Fibroblast of lung (primary cell): ENCODE measurements around the gene NEDD4. TPM values are rescaled to one million over a fixed set of nuclear protein-coding genes. Genes with fewer than 3 reads are reported as not detected.
A peak's percentile ranks its signal among the peaks of the same experiment; 100 is the strongest.

Source experiments
- DNase-seq, 2 donors: peaks; one replicate each; pipeline versions ENCODE4 v3.0.0 to v3.0.0-alpha.2; 2010; ENCODE audit warnings: low read depth in 2 of 2
- H2AFZ ChIP-seq: 2 replicates; pipeline ENCODE4 v1.5.1; 2012; ENCODE audit warnings: low read length, control low read depth, inconsistent platforms
- H3K27ac ChIP-seq: 2 replicates; pipeline ENCODE4 v1.5.1; 2011; ENCODE audit warnings: low read length, control low read depth; ENCODE audit not compliant: insufficient read depth
- H3K27me3 ChIP-seq: 2 replicates; pipeline ENCODE4 v1.5.1; 2011; ENCODE audit warnings: mild to moderate bottlenecking, low read length; ENCODE audit not compliant: control insufficient read depth, insufficient read depth
- H3K36me3 ChIP-seq: 2 replicates; pipeline ENCODE4 v1.5.1; 2011; ENCODE audit warnings: low read length; ENCODE audit not compliant: control insufficient read depth, insufficient read depth
- H3K4me1 ChIP-seq: 2 replicates; pipeline ENCODE4 v1.5.1; 2011; ENCODE audit warnings: low read length; ENCODE audit not compliant: control insufficient read depth, insufficient read depth; ENCODE audit errors: extremely low read depth
- H3K4me2 ChIP-seq: 2 replicates; pipeline ENCODE4 v1.5.1; 2011; ENCODE audit warnings: low read length, control low read depth; ENCODE audit not compliant: insufficient read depth; ENCODE audit errors: extremely low read depth
- H3K4me3 ChIP-seq, 4 experiments: fragments of 200-600 bp in 1 of 4; sonication (generic) in 1 of 4; replicated peaks in 1 of 4; 2 replicates each; pipeline ENCODE4 v1.5.1; 2011 to 2016; ENCODE audit warnings: low read length in 4 of 4, low read depth in 3 of 4, mild to moderate bottlenecking in 3 of 4, control low read depth in 2 of 4, inconsistent platforms in 1 of 4, mixed read lengths in 1 of 4; ENCODE audit not compliant: insufficient read depth in 1 of 4; ENCODE audit errors: control extremely low read depth in 1 of 4
- H3K79me2 ChIP-seq: 2 replicates; pipeline ENCODE4 v1.5.1; 2012; ENCODE audit warnings: mild to moderate bottlenecking, low read length, inconsistent platforms; ENCODE audit not compliant: control insufficient read depth, insufficient read depth
- H3K9ac ChIP-seq: 2 replicates; pipeline ENCODE4 v1.5.1; 2011; ENCODE audit warnings: mild to moderate bottlenecking, low read length, control low read depth; ENCODE audit not compliant: insufficient read depth
- H3K9me3 ChIP-seq: 2 replicates; pipeline ENCODE4 v1.5.1; 2012; ENCODE audit warnings: low read depth, low read length; ENCODE audit not compliant: control insufficient read depth, insufficient read depth
- H4K20me1 ChIP-seq: 2 replicates; pipeline ENCODE4 v1.5.1; 2011; ENCODE audit warnings: low read length; ENCODE audit not compliant: control insufficient read depth, insufficient read depth; ENCODE audit errors: extremely low read depth
- EZH2 ChIP-seq: IDR thresholded peaks from 2 replicates; pipeline ENCODE4 v1.5.1; 2012; ENCODE audit warnings: low read length, control low read depth, mild to moderate bottlenecking; ENCODE audit errors: missing control alignments
- polyA plus RNA-seq, 2 donors: library from polyadenylated mRNA; depleted of rRNA in 1 of 2; stranded (reverse) in 1 of 2; unstranded in 1 of 2; fragments of >200 nt; gene quantifications; 2 replicates each; pipeline ENCODE4 v1.2.1, GENCODE V29; 2011 to 2012; ENCODE audit warnings: missing spikeins in 1 of 2
- total RNA-seq: library from RNA; depleted of rRNA; stranded (reverse); fragments of >200 nt; gene quantifications from 2 replicates; pipeline ENCODE4 v1.2.1, GENCODE V29; 2014
- TF ChIP-seq, protein P1 (sequence below), 2 donors: IDR thresholded peaks in 1 of 2; conservative IDR thresholded peaks in 1 of 2; 1 replicate in 1 of 2; 2 replicates in 1 of 2; pipeline ENCODE4 v1.5.1; 2011 to 2012; ENCODE audit warnings: low read length in 2 of 2, control low read depth in 1 of 2, inconsistent platforms in 1 of 2, low read depth in 1 of 2, mild to moderate bottlenecking in 1 of 2

NEDD4 gene
- total and polyA plus RNA-seq, 2 donors (not counting 1 experiment from before 2014, with no cell fraction given): 21.6 to 30.9 TPM

- TF ChIP-seq, protein P1, sequence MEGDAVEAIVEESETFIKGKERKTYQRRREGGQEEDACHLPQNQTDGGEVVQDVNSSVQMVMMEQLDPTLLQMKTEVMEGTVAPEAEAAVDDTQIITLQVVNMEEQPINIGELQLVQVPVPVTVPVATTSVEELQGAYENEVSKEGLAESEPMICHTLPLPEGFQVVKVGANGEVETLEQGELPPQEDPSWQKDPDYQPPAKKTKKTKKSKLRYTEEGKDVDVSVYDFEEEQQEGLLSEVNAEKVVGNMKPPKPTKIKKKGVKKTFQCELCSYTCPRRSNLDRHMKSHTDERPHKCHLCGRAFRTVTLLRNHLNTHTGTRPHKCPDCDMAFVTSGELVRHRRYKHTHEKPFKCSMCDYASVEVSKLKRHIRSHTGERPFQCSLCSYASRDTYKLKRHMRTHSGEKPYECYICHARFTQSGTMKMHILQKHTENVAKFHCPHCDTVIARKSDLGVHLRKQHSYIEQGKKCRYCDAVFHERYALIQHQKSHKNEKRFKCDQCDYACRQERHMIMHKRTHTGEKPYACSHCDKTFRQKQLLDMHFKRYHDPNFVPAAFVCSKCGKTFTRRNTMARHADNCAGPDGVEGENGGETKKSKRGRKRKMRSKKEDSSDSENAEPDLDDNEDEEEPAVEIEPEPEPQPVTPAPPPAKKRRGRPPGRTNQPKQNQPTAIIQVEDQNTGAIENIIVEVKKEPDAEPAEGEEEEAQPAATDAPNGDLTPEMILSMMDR (conservative IDR thresholded peaks at IDR 0.05 in 1 of 2, IDR thresholded peaks at IDR 0.05 in 1 of 2; ENCODE audit: low read depth in 1 of 2, low read length in 2 of 2): no peak
- no peak for TF ChIP-seq EZH2
- DNase-seq: peak in 1 of 2 donors; percentile 47
- Histone ChIP-seq H3K79me2 (no peaks in the 10 kb centered on the region), H3K27ac (no peak overlapping the region), H3K4me2 (no peak overlapping the region), H4K20me1 (no peaks in the 10 kb centered on the region), H3K4me1 (peaks cover 4% of the 10 kb centered on the region), H3K9ac (no peak overlapping the region), H3K4me3 (no peak overlapping the region), H3K27me3 (no peaks in the 10 kb centered on the region), H3K9me3 (no peaks in the 10 kb centered on the region), H2AFZ (no peak overlapping the region), H3K36me3 (no peaks in the 10 kb centered on the region)
These were observed 90.4 kb downstream of the NEDD4 start for GRCh38 chr15:55902981-55903380.

- no peaks in the 10 kb centered on the region for H3K9me3 ChIP-seq
- no peak overlapping the region for H3K9ac ChIP-seq
- no peaks in the 10 kb centered on the region for H3K79me2 ChIP-seq
- no peak overlapping the region for H3K27ac ChIP-seq
- no peaks in the 10 kb centered on the region for H3K36me3 ChIP-seq
- no peak overlapping the region for H3K4me2 ChIP-seq
- no peak overlapping the region for H3K4me3 ChIP-seq
- no peaks in the 10 kb centered on the region for H3K27me3 ChIP-seq
- TF ChIP-seq, protein P1 (conservative IDR thresholded peaks at IDR 0.05 in 1 of 2, IDR thresholded peaks at IDR 0.05 in 1 of 2; ENCODE audit: low read depth in 1 of 2, low read length in 2 of 2): no peak
- TF ChIP-seq EZH2: no peak
- DNase-seq: no peak
- no peak overlapping the region for H2AFZ ChIP-seq
- H3K4me1 ChIP-seq: peaks cover 10% of the 10 kb centered on the region
- H4K20me1 ChIP-seq: no peaks in the 10 kb centered on the region
These were observed 93.4 kb downstream of the NEDD4 start for GRCh38 chr15:55900019-55900418.

- H3K27ac ChIP-seq: no peak overlapping the region
- peaks cover 10% of the 10 kb centered on the region for H3K4me1 ChIP-seq
- H3K9ac ChIP-seq: no peak overlapping the region
- H3K4me3 ChIP-seq: no peak overlapping the region
- no peaks in the 10 kb centered on the region for H3K9me3 ChIP-seq
- H4K20me1 ChIP-seq: no peaks in the 10 kb centered on the region
- DNase-seq: no peak
- no peaks in the 10 kb centered on the region for H3K27me3 ChIP-seq
- TF ChIP-seq, protein P1 (conservative IDR thresholded peaks at IDR 0.05 in 1 of 2, IDR thresholded peaks at IDR 0.05 in 1 of 2; ENCODE audit: low read depth in 1 of 2, low read length in 2 of 2): no peak
- no peak for TF ChIP-seq EZH2
- H3K79me2 ChIP-seq: no peaks in the 10 kb centered on the region
- no peak overlapping the region for H3K4me2 ChIP-seq
- no peaks in the 10 kb centered on the region for H3K36me3 ChIP-seq
- no peak overlapping the region for H2AFZ ChIP-seq
These were observed 93.9 kb downstream of the NEDD4 start for GRCh38 chr15:55899537-55899936.
